ENCODE measurements around the gene CST3. TPM values are rescaled to one million over a fixed set of nuclear protein-coding genes. Genes with fewer than 3 reads are reported as not detected.

Gene CST3
- polyA plus RNA-seq, 1 donor (not counting 4 experiments of a cell fraction or from before 2014, with no cell fraction given), result 194 TPM

GRCh38 chr20:23639490-23639958, 1.8 kb upstream of the CST3 start:
- H3K9me1 ChIP-seq (ENCODE audit: control insufficient read depth, extremely low read depth, insufficient read depth, low read length), result peaks cover 4% of the 10 kb centered on the region
- peak overlapping the region; percentile 11 for H3K4me2 ChIP-seq (ENCODE audit: control insufficient read depth, extremely low read depth, insufficient read depth, low read depth, low read length)
- DNase-seq (ENCODE audit: low read depth, low spot score), result no peak
- H3K9ac ChIP-seq (ENCODE audit: control insufficient read depth, extremely low read depth, insufficient read depth, low read length), result no peak overlapping the region
- H3K79me2 ChIP-seq (ENCODE audit: control insufficient read depth, insufficient read depth, low read length), result peaks cover 24% of the 10 kb centered on the region
- peak overlapping the region; percentile 79 for H2AFZ ChIP-seq (ENCODE audit: control insufficient read depth, low read length)
- no peaks in the 10 kb centered on the region for H3K9me3 ChIP-seq (ENCODE audit: control insufficient read depth, low read depth, low read length)
- peaks cover 39% of the 10 kb centered on the region for H3K4me1 ChIP-seq (ENCODE audit: control insufficient read depth, extremely low read depth, insufficient read depth, low read length)
- H3K27ac ChIP-seq (ENCODE audit: control insufficient read depth, insufficient read depth, low read length), result no peak overlapping the region
- peaks cover 4 to 8% of the 10 kb centered on the region in 2 experiments for H3K36me3 ChIP-seq (ENCODE audit: control insufficient read depth in 2 of 2, extremely low read depth in 1 of 2, insufficient read depth in 2 of 2, low read length in 2 of 2)
- dilution Hi-C loops (cut with MboI; ENCODE audit: extremely low pct_ligation_motif_present, low sequenced_read_pairs), result no loop called here
- no peaks in the 10 kb centered on the region for H3K27me3 ChIP-seq (ENCODE audit: control insufficient read depth, extremely low read depth, insufficient read depth, low read length)
- TF ChIP-seq EZH2 (IDR thresholded peaks at IDR 0.05; ENCODE audit: low read length), result no peak
- TF ChIP-seq, protein P1, sequence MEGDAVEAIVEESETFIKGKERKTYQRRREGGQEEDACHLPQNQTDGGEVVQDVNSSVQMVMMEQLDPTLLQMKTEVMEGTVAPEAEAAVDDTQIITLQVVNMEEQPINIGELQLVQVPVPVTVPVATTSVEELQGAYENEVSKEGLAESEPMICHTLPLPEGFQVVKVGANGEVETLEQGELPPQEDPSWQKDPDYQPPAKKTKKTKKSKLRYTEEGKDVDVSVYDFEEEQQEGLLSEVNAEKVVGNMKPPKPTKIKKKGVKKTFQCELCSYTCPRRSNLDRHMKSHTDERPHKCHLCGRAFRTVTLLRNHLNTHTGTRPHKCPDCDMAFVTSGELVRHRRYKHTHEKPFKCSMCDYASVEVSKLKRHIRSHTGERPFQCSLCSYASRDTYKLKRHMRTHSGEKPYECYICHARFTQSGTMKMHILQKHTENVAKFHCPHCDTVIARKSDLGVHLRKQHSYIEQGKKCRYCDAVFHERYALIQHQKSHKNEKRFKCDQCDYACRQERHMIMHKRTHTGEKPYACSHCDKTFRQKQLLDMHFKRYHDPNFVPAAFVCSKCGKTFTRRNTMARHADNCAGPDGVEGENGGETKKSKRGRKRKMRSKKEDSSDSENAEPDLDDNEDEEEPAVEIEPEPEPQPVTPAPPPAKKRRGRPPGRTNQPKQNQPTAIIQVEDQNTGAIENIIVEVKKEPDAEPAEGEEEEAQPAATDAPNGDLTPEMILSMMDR (optimal IDR thresholded peaks at IDR 0.05 in 1 of 3, IDR thresholded peaks at IDR 0.05 in 1 of 3, conservative IDR thresholded peaks at IDR 0.05 in 1 of 3; ENCODE audit: extremely low read depth in 1 of 3, insufficient read depth in 2 of 3, low read length in 3 of 3), result no peak
- FAIRE-seq, result no peak
- H4K20me1 ChIP-seq (ENCODE audit: control insufficient read depth, extremely low read depth, insufficient read depth, low read length), result no peaks in the 10 kb centered on the region
- no peak overlapping the region for H3K4me3 ChIP-seq (ENCODE audit: control insufficient read depth in 2 of 3, extremely low read depth in 1 of 3, insufficient read depth in 2 of 3, low read depth in 1 of 3, low read length in 3 of 3)

- no peak for DNase-seq (ENCODE audit: low read depth, low spot score)
- Histone ChIP-seq H3K4me2 (ENCODE audit: control insufficient read depth, extremely low read depth, insufficient read depth, low read depth, low read length) (no peak overlapping the region), H4K20me1 (ENCODE audit: control insufficient read depth, extremely low read depth, insufficient read depth, low read length) (no peaks in the 10 kb centered on the region), H3K4me3 (ENCODE audit: control insufficient read depth in 2 of 3, extremely low read depth in 1 of 3, insufficient read depth in 2 of 3, low read depth in 1 of 3, low read length in 3 of 3) (no peak overlapping the region), H3K79me2 (ENCODE audit: control insufficient read depth, insufficient read depth, low read length) (peaks cover 24% of the 10 kb centered on the region), H3K27me3 (ENCODE audit: control insufficient read depth, extremely low read depth, insufficient read depth, low read length) (no peaks in the 10 kb centered on the region), H3K9me1 (ENCODE audit: control insufficient read depth, extremely low read depth, insufficient read depth, low read length) (peaks cover 4% of the 10 kb centered on the region), H3K4me1 (ENCODE audit: control insufficient read depth, extremely low read depth, insufficient read depth, low read length) (peaks cover 39% of the 10 kb centered on the region), H3K9ac (ENCODE audit: control insufficient read depth, extremely low read depth, insufficient read depth, low read length) (no peak overlapping the region), H3K27ac (ENCODE audit: control insufficient read depth, insufficient read depth, low read length) (no peak overlapping the region), H3K36me3 (ENCODE audit: control insufficient read depth in 2 of 2, extremely low read depth in 1 of 2, insufficient read depth in 2 of 2, low read length in 2 of 2) (peaks cover 7 to 8% of the 10 kb centered on the region in 2 experiments), H2AFZ (ENCODE audit: control insufficient read depth, low read length) (no peak overlapping the region), H3K9me3 (ENCODE audit: control insufficient read depth, low read depth, low read length) (no peaks in the 10 kb centered on the region)
- no peak for TF ChIP-seq EZH2 (IDR thresholded peaks at IDR 0.05; ENCODE audit: low read length)
- TF ChIP-seq, protein P1 (optimal IDR thresholded peaks at IDR 0.05 in 1 of 3, IDR thresholded peaks at IDR 0.05 in 1 of 3, conservative IDR thresholded peaks at IDR 0.05 in 1 of 3; ENCODE audit: extremely low read depth in 1 of 3, insufficient read depth in 2 of 3, low read length in 3 of 3), result no peak
- FAIRE-seq, result no peak
- dilution Hi-C loops (cut with MboI; ENCODE audit: extremely low pct_ligation_motif_present, low sequenced_read_pairs), result no loop called here
These were observed 554 bp upstream of the CST3 start for GRCh38 chr20:23638309-23638708.
